AG04450 (cell line): ENCODE data around the gene KAT7. TPM values are rescaled to one million over a fixed set of nuclear protein-coding genes. Genes with fewer than 3 reads are reported as not detected.

Source experiments
- CTCF ChIA-PET: fragments of 300-600, 350-600 bp; formaldehyde crosslinking; extraction: SDS; loops from one replicate; lab custom pipeline; 2022; ENCODE audit warnings: antibody characterized with exemption, inconsistent platforms; lab: Charles Lee
- POLR2A ChIA-PET: fragments of 350-600 bp; formaldehyde crosslinking; extraction: SDS; loops from one replicate; lab custom pipeline; 2021; ENCODE audit warnings: antibody characterized with exemption, inconsistent platforms; lab: Yijun Ruan, JAX
- DNase-seq: peaks from one replicate; pipeline ENCODE4 v3.0.0-alpha.2; 2011; ENCODE audit warnings: low read depth, low spot score
- H3K27ac ChIP-seq: one replicate; pipeline ENCODE4 v1.5.1; 2012; ENCODE audit warnings: low read depth, low read length, control low read depth
- H3K27me3 ChIP-seq: one replicate; pipeline ENCODE4 v1.6.0; 2012; ENCODE audit warnings: low read length; ENCODE audit not compliant: control insufficient read depth, insufficient read depth
- H3K4me3 ChIP-seq: 2 replicates; pipeline ENCODE4 v1.5.1; 2011; ENCODE audit warnings: mild to moderate bottlenecking, low read depth, low read length, control low read depth
- H3K9me3 ChIP-seq: 2 replicates; pipeline ENCODE4 v1.5.1; 2012; ENCODE audit warnings: low read length; ENCODE audit not compliant: control insufficient read depth, insufficient read depth
- CTCF ChIP-seq: IDR thresholded peaks from 2 replicates; pipeline ENCODE4 v1.5.1; 2011; ENCODE audit warnings: low read depth, low read length, control low read depth, inconsistent platforms
- polyA plus RNA-seq: library from polyadenylated mRNA; depleted of rRNA; stranded (reverse); fragments of >200 nt; gene quantifications from 2 replicates; pipeline ENCODE4 v1.2.3, GENCODE V29; 2011

The KAT7 gene
- polyA plus RNA-seq, 1 experiment: 27.0 TPM

DNA sequence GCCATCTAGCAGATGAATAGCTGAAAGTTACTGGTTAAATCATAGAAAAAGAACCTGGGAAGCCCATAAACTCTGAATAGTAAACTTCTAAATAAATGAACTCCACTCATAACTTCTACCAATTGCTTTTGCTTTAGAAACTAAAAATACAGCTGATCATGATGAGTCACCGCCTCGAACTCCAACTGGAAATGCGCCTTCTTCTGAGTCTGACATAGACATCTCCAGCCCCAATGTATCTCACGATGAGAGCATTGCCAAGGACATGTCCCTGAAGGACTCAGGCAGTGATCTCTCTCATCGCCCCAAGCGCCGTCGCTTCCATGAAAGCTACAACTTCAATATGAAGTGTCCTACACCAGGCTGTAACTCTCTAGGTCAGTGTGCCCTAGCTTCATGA lies 9.7 kb downstream of the KAT7 start:
- Histone ChIP-seq H3K9me3 (no peaks in the 10 kb centered on the region), H3K27me3 (no peaks in the 10 kb centered on the region), H3K4me3 (no peak overlapping the region), H3K27ac (no peak overlapping the region)
- no peak for TF ChIP-seq CTCF
- no peak for DNase-seq
- ChIA-PET POLR2A (no interaction called here), CTCF (interaction anchor here (1.1 to 1.8 kb wide), 2 partner anchors 200 to 228 kb away, joined by 5 to 6 read pairs; no protein-coding TSS in a partner anchor)

DNA sequence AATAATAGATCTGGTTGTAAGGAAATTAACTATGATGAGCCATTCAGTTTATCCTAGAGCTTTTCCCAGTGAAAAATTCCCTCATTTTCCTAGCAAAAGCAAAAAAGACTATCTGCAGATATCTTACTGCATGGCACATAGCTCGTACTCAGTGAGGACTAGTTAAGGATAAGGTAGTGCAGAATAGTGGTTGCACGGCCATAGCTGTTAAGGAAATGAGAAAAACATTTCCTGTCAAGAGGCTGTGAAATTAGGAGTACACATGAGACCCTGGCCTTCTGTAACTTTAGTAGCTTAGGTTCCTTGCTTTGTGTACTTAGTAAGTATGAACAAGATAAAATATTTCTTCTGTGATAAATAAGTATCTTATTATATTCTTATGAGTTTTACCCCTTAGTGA lies 10.3 kb downstream of the KAT7 start:
- DNase-seq: no peak
- ChIA-PET CTCF (interaction anchor here (1.1 to 1.8 kb wide), 2 partner anchors 199 to 229 kb away, joined by 5 to 6 read pairs; no protein-coding TSS in a partner anchor), POLR2A (no interaction called here)
- Histone ChIP-seq H3K27ac (no peak overlapping the region), H3K9me3 (no peaks in the 10 kb centered on the region), H3K4me3 (no peak overlapping the region), H3K27me3 (no peaks in the 10 kb centered on the region)
- TF ChIP-seq CTCF: no peak

DNA sequence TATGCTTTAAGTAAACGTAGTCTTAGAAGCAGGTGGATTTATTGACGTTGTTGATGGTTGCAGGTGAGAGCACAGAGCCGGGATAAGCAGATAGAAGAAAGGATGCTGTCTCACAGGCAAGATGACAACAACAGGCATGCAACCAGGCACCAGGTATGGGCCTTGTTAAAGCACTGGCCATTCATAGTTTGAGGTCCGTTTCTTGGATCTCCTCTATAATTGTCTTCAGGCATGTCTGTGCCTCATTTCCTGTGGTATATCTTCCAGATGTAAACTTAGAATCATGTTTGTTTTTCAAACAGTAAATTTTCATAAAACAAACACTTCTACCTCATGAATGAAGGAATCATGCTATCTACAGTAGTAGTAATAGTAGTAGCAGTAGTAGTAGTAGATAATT lies 20.6 kb downstream of the KAT7 start:
- Histone ChIP-seq H3K4me3 (no peak overlapping the region), H3K9me3 (no peaks in the 10 kb centered on the region), H3K27ac (no peak overlapping the region), H3K27me3 (no peaks in the 10 kb centered on the region)
- ChIA-PET POLR2A (no interaction called here), CTCF (no interaction called here)
- DNase-seq: no peak
- no peak for TF ChIP-seq CTCF

DNA sequence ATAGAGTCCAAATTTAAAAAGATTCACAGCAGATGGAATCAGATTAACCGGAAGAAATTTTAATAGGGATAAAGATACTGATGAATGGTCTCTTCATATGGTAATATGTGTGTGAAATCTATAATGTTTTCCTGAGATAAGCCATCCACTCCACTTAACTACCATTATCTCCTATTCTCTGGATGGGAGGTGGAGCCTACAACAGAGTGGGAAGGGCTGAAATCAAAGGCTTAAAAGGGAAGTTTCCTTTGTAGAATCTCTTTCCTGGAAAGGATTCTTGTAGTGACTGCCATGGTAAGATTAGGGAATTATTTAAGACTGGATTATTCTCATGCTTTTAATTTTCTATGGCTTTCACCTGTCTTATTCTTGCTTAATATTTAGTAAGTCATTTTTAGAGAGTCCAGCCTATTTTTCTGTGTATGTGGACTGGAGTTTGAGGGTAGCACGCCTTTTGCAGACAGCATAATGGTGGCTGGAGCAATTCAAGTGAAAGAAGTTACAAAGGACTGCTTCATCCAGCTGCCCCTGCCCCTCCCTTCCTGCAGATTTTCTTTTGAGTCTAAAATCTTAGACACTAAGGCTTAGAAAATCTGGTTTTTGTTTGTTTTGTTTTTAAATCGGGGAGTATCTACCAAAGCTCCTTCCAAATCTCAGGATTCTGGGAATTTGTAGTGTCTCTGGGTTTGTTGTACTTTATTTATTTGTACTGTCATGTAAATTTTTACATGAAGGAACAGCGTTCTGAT lies 26.5 kb downstream of the KAT7 start:
- DNase-seq: no peak
- Histone ChIP-seq H3K4me3 (no peak overlapping the region), H3K9me3 (no peaks in the 10 kb centered on the region), H3K27me3 (no peaks in the 10 kb centered on the region), H3K27ac (no peak overlapping the region)
- CTCF ChIA-PET: interaction anchor here (0.9 kb wide), 1 partner anchor 182 kb away, joined by 4 read pairs; no protein-coding TSS in a partner anchor
- POLR2A ChIA-PET: interaction anchor here (0.7 kb wide), 1 partner anchor 242 kb away, joined by 3 read pairs; no protein-coding TSS in a partner anchor
- no peak for TF ChIP-seq CTCF

DNA sequence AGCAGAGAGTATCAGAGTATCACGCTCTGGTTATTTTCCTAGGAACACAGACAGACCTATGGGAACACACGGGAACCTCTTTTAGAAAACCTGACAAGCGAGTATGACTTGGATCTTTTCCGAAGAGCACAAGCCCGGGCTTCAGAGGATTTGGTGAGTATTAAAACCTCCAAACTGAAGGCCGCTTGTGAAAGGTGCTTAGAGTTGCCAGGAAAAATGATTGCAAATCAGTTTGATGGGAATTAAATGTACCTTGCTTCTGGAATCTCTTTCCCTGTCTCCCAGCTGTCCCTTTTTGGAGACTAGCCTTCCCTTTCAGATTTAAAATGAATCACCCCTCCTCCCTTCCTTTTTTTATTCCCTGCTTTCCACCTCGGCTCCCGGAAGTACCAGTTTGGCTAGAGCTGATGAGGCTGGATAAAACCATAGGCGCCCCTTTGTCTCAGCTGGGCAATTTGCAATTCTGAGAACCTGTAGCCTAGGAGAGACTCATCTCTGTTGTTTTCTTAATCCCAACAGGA lies 27.3 kb downstream of the KAT7 start:
- Histone ChIP-seq H3K27ac (no peak overlapping the region), H3K27me3 (no peaks in the 10 kb centered on the region), H3K9me3 (no peaks in the 10 kb centered on the region), H3K4me3 (no peak overlapping the region)
- no peak for DNase-seq
- POLR2A ChIA-PET: no interaction called here
- CTCF ChIA-PET: interaction anchor here (0.5 to 0.9 kb wide), 2 partner anchors 181 to 501 kb away, joined by 3 to 4 read pairs; no protein-coding TSS in a partner anchor
- TF ChIP-seq CTCF: no peak
